Head of caudate nucleus (tissue), 42 donors: ENCODE results near the gene BCOR.
A peak's percentile ranks its signal among the peaks of the same experiment; 100 is the strongest.

Experiments used
- DNase-seq, 42 donors: peaks; one replicate each; pipeline versions ENCODE4 v3.0.0 to v3.0.0-alpha.2; 2020 to 2021; ENCODE audit warnings: mixed read lengths in 7 of 42
- intact Hi-C: fragments of 100-400 bp; cut with DNase I; formaldehyde crosslinking; loops from one replicate; pipeline ENCODE4 v1.15.0; 2022

The BCOR gene

DNA sequence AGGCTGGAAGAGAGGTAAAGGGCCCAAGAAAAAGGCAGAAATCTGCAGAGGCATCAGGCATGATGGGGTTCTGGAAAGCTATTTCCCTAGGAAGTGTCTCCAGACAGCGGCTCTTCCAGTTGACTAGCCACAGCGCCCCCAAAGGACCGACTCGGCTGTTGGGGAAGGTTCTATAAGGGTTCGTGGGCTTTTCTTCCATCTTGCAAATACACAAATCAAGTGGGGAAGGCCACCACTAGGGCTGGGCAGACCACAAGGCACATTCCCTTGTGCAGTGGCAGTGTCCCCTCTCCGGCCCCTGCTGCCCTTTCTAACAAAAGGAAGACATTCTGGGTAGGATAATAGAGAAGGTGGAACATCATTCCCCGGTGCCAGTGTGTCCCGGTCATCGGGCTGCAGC, 18.2 kb downstream of the BCOR start:
- DNase-seq: no peak
- intact Hi-C loops: no loop called here

GRCh38 chrX:40078489-40079227, 19.1 kb downstream of the BCOR start:
- DNase-seq: peak in 11 of 42 donors; percentile 17 to 58 (median 45)
- intact Hi-C loops: no loop called here

GRCh38 chrX:40077906-40078305, 19.9 kb downstream of the BCOR start:
- intact Hi-C loops: no loop called here
- DNase-seq: no peak

DNA sequence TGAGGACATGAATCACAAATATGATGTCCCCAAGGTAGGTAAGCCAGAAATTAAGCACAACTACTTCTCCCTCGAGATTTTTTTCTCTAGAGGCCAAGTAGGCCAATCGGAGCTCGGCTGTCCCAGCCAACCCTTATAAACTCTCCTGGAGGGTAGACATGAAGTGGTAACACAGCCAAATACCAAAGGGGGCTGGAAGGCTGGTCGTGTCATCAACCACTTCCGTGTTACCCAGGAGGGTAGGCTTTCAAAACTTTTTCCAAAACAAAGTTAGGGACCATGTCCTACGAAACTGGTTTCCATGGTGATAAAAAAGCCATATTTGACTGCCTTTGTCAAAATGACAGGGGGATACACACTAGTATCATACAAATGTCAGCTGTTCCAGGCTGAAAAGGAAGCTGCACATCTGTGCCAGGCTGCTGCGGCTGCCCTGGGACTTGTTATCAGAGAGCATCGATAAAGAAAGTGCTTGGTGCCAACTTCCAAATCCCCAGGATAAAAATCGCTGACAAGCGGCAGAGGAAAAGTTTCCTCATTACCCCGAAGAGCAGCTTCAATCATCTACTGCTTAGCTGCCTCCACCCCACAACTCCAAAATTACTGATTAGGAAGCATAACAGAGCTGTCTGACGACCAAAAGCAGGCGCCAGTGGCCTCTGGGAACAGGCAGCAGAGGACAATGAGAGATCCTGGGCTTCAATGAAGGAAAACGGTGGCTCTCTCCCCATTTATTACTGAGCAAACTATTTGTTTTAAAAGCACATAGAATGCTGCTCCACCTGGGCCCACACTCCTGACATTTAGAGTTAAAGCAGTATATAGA, 20.8 kb downstream of the BCOR start:
- intact Hi-C loops: no loop called here
- DNase-seq: no peak

DNA sequence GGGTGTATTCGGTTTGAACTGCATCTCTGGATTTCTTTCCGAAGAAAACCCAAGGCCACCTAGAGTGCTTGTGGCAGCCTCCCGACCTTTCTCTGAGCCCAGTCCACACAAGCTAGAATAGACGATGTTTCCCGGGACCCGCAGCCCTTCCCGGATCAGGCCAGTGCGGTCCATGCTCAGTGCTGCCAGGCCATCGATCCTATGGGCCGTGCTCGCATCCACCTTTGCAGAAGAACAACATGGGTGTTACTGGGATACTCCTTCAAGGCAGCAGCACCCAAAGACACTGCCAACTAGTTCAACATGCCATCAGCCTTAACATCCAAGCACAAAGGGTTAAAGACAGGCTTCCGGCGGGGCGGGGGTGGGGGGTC, 22.8 kb downstream of the BCOR start:
- intact Hi-C loops: no loop called here

GRCh38 chrX:40074080-40074958, 23.4 kb downstream of the BCOR start:
- peak in 1 of 42 donors; percentile 18 for DNase-seq
- intact Hi-C loops: no loop called here

More for the DNA sequence above, 22.8 kb downstream of the BCOR start:
- no peak for DNase-seq

DNA sequence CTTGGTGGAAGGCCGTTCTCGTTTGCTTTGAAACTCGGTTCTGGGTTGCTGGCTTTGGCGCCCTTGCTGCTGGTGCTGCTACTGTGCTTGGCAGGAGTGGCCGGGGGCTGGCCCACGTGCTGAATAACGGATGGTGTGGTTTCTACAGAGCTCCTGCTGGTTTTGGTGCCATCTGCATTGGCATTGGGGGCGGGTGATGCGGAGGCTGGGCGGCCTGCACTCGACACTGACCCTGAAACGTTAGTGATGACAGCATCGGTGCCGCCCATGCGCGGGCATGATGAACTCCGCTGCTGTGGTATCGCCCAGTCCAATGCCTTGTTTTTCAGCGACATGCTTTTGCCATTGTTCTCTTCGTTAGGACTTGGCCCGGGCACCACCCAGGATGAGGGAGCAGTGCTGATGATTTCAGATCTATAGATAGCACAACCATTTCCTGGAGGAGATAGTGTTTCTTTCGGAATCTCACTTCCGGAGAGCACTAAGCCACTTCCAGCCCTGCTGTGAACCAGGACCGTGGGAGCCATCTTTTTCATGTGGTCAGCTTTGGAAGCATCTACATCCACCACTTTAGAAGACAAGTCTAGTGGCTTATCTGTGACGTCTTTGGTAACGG, 24.2 kb downstream of the BCOR start:
- intact Hi-C loops: no loop called here
- DNase-seq: no peak

GRCh38 chrX:40072246-40072645, 25.5 kb downstream of the BCOR start:
- no peak for DNase-seq
- intact Hi-C loops: no loop called here

- no peak for DNase-seq
- intact Hi-C loops: no loop called here
These were observed 29.7 kb downstream of the BCOR start for GRCh38 chrX:40068048-40068447.

GRCh38 chrX:40066700-40067099, 31.1 kb downstream of the BCOR start:
- intact Hi-C loops: no loop called here
- DNase-seq: no peak

GRCh38 chrX:40065296-40066046, 32.3 kb downstream of the BCOR start:
- no peak for DNase-seq

DNA sequence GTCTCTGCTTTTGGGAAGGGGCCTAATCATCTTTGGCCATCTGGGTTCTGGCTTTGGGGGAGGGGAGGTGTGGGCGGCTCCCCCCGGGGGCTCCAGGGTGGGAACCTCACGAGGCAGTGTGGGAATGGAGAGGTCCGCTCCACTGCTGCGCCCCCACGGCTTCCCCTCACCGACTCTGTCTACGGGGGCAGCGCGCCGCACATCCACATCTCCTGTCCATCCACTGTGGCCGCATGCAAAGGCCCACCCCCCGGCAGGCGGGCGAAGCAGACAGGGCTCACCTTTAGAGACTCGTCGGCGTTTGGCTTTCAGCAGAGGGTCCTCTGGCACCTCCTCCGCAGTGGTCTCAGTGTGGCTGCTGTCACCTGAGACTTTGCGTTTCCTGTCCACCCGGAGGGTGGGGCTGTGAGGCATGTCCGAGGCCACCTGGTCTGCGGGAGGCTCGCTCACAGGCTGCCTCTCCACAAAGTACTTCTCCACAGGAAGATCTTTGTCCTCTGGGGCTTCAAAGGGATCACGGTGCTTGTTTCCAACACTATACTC, 33.6 kb downstream of the BCOR start:
- no peak for DNase-seq
- intact Hi-C loops: no loop called here

More at GRCh38 chrX:40065296-40066046, 32.3 kb downstream of the BCOR start:
- intact Hi-C loops: no loop called here

DNA sequence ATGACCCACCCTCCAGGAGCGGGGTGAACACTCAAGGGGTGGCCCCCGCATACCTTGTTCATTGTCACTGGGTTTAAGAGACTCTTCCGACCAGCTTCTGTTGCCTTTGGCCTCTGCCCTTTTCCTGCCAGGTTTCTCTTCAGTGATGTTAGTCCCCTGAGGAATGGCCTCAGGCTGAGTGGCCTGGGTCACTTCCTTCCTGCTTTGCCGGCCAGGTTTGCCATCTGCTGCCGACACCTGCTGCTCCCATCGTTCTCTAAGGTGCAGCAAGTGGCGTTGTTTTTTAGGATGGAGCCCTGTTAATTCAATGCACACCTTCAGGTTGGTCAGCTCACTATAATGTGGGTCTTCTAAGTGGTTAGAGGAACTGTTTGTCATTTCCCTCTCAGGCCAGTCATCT, 34.2 kb downstream of the BCOR start:
- intact Hi-C loops: no loop called here

DNA sequence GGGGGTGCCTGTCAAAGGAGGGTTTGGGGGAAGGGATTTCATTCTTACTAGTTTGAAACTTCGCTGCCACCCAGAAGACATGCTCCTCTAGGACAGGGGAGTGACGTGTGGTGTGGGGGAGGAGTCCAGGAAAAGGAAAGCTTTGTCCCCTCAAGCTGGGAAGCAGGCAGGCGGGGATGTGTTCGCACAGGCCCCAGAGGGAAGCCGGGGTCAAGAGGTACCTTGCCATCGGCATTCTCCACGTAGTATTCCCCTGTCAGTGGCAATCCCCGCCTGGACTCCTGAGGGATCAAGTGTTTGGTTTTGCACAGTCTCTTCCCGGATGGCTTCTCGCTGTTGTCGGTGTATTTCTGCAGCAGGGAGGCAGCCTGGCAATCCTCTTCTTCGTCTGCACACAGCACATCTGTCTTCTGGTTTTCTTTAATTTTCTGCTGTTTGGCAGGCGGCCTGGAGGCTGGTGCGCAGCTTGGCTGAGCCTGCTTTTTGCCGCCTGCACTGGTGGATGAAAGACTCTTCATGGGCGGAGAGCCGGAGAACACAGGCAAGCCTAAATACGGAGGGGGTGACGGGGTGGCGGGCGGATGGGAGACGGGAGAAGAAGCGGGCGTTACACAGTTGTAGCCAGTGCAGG, 35.1 kb downstream of the BCOR start:
- intact Hi-C loops: no loop called here
- peak in 28 of 42 donors; percentile 23 to 74 (median 52) for DNase-seq

More for the DNA sequence above, 34.2 kb downstream of the BCOR start:
- no peak for DNase-seq

DNA sequence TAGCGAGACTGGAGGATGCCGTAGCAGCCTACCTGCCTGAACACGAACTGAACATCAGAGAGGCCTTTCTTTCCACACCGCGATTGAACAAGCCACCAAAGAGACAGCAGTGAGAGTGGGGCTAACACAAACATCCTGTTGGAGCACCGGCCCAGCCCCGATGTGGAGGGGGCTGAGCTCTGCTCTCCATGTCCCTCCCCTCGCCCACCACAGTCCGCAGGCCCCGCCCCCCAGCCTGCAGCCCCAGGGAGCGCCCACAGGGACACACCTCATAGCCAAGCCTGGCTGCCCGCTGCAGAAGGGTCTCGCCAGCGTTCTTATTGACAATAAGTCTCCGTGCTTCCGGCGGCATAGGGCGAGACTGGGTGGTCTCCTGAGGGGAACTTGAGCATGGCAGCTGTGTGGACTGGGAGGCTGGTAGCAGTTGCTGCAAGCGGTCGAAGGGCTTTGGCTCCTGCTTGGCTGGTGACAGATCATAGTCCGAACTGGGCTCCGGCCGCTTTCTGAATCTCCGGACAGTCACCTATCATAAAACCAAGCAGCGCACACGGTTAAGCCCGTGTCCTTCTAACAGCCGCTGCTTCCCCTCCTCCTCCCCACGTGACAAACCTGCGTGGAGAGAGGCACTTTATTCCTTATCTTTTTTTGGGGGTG, 35.8 kb downstream of the BCOR start:
- intact Hi-C loops: no loop called here
- no peak for DNase-seq

- DNase-seq: peak in 1 of 42 donors; percentile 22
- intact Hi-C loops: no loop called here
These were observed 36.8 kb downstream of the BCOR start for GRCh38 chrX:40061005-40061404.

DNA sequence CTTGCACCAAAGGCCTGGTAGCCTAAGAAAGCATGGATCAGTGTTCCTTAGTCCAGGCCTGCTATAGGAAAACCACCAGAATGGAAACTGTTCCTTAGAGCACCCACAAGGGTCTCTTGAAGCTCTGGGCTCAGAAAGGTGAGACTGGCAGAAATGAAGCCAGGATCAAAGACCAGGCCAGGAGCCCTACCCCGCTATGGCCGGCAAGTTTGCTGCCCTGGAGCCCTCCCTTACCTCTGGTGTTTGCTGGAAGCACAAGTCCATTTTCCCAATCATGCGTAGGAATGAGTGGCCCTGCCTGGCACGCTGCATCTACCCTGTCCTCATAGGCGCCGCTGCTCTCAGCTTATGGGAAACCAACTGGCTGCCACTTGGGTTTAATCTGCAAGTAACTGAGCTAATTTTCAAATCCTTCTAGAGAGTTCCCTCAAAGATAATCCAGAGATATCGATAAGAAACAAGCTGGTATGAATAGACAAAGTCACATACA, 37.4 kb downstream of the BCOR start:
- DNase-seq: peak in 1 of 42 donors; percentile 10
- intact Hi-C loops: no loop called here
